Measurements from ENCODE around the gene R3HDM2. TPM values are rescaled to one million over a fixed set of nuclear protein-coding genes. Genes with fewer than 3 reads are reported as not detected.

R3HDM2 gene
- total RNA-seq, 4 donors from 2014 or later: 30.3 to 41.5 (median 35.1) TPM

GRCh38 chr12:57261428-57261865, 169.4 kb downstream of the R3HDM2 start:
- no peak for DNase-seq (ENCODE audit: extremely low spot score)
- Histone ChIP-seq H3K36me3 (peaks cover 38 to 73% (median 61%) of the 10 kb centered on the region in 4 donors), H3K27ac (replicated peaks in 1 of 4) (no peak overlapping the region), H3K9me3 (no peaks in the 10 kb centered on the region), H3K4me3 (no peak overlapping the region), H3K4me1 (peaks cover 0 to 15% (median 8%) of the 10 kb centered on the region in 4 donors), H3K27me3 (no peaks in the 10 kb centered on the region)
- intact Hi-C loops (cut with DNase I): no loop called here
- TF ChIP-seq POLR2AphosphoS5 (IDR thresholded peaks at IDR 0.05) (no peak), EP300 (IDR thresholded peaks at IDR 0.05) (no peak), POLR2A (IDR thresholded peaks at IDR 0.05; ENCODE audit: low read depth) (no peak), CTCF (IDR thresholded peaks at IDR 0.05) (no peak)
- 55% methylated on average over 2 of the region's 2 CpGs for WGBS

GRCh38 chr12:57260366-57260765, 170.5 kb downstream of the R3HDM2 start:
- H3K9me3 ChIP-seq: no peaks in the 10 kb centered on the region
- intact Hi-C loops (cut with DNase I): no loop called here
- no peak overlapping the region for H3K27ac ChIP-seq (replicated peaks in 1 of 4)
- TF ChIP-seq CTCF (IDR thresholded peaks at IDR 0.05) (no peak), POLR2AphosphoS5 (IDR thresholded peaks at IDR 0.05) (no peak), EP300 (IDR thresholded peaks at IDR 0.05) (no peak), POLR2A (IDR thresholded peaks at IDR 0.05; ENCODE audit: low read depth) (no peak)
- H3K4me1 ChIP-seq: peaks cover 0 to 15% (median 8%) of the 10 kb centered on the region in 4 donors
- H3K27me3 ChIP-seq: no peaks in the 10 kb centered on the region
- no peak overlapping the region for H3K4me3 ChIP-seq
- 93% methylated on average over 4 of the region's 4 CpGs for WGBS
- peak; percentile 31 for DNase-seq (ENCODE audit: extremely low spot score)
- peaks cover 40 to 73% (median 61%) of the 10 kb centered on the region in 4 donors for H3K36me3 ChIP-seq

GRCh38 chr12:57258977-57259970, 171.6 kb downstream of the R3HDM2 start:
- no peaks in the 10 kb centered on the region for H3K9me3 ChIP-seq
- peaks cover 40 to 76% (median 65%) of the 10 kb centered on the region in 4 donors for H3K36me3 ChIP-seq
- TF ChIP-seq POLR2AphosphoS5 (IDR thresholded peaks at IDR 0.05) (no peak), CTCF (IDR thresholded peaks at IDR 0.05) (no peak), EP300 (IDR thresholded peaks at IDR 0.05) (no peak), POLR2A (IDR thresholded peaks at IDR 0.05; ENCODE audit: low read depth) (no peak)
- no peak for DNase-seq (ENCODE audit: extremely low spot score)
- no peak overlapping the region for H3K27ac ChIP-seq (replicated peaks in 1 of 4)
- no peak overlapping the region for H3K4me3 ChIP-seq
- WGBS: 68% methylated on average over 6 of the region's 6 CpGs
- no peaks in the 10 kb centered on the region for H3K27me3 ChIP-seq
- intact Hi-C loops (cut with DNase I): no loop called here
- peaks cover 0 to 15% (median 8%) of the 10 kb centered on the region in 4 donors for H3K4me1 ChIP-seq

GRCh38 chr12:57255916-57256315, 174.9 kb downstream of the R3HDM2 start:
- intact Hi-C loops (cut with DNase I): no loop called here
- H3K9me3 ChIP-seq: no peaks in the 10 kb centered on the region
- TF ChIP-seq POLR2AphosphoS5 (IDR thresholded peaks at IDR 0.05): no peak
- H3K36me3 ChIP-seq: peaks cover 39 to 69% (median 59%) of the 10 kb centered on the region in 4 donors
- DNase-seq (ENCODE audit: extremely low spot score): no peak
- no peaks in the 10 kb centered on the region for H3K27me3 ChIP-seq
- 83% methylated on average over 6 of the region's 6 CpGs for WGBS
- no peak overlapping the region for H3K4me3 ChIP-seq
- H3K4me1 ChIP-seq: peaks cover 0 to 12% (median 0%) of the 10 kb centered on the region in 4 donors
- H3K27ac ChIP-seq (replicated peaks in 1 of 4): no peak overlapping the region

All from esophagus muscularis mucosa (tissue), 4 donors.